K562 (cell line): ENCODE measurements around the gene SULT1A1. TPM values are rescaled to one million over a fixed set of nuclear protein-coding genes. Genes with fewer than 3 reads are reported as not detected.

ENCODE experiments used
- ATAC-seq: fragments of 200-7000 bp; cut with Tn5 transposase; 3 replicates; pipeline ENCODE4 v1.9.1; 2020; ENCODE audit warnings: moderate library complexity
- BruUV-seq: library from RNA; stranded (reverse); fragments of 400-500 nt; replicated peaks from 2 replicates; lab custom pipeline; 2021; lab: Mats Ljungman, UMichigan
- CTCF ChIA-PET: fragments of 300-600 bp; formaldehyde crosslinking; extraction: SDS; loops from one replicate; lab custom pipeline; 2021; ENCODE audit warnings: low intra/inter-chr PET ratio; lab: Yijun Ruan, JAX
- POLR2A ChIA-PET: fragments of 300-600, 350-650 bp; sonication (Branson Sonifier 250); formaldehyde crosslinking; extraction: SDS; loops from one replicate; lab custom pipeline; 2021; ENCODE audit warnings: antibody characterized with exemption, inconsistent platforms; lab: Yijun Ruan, JAX
- DNase-seq, 4 experiments: peaks; one replicate each; pipeline versions ENCODE4 v3.0.0 to v3.0.0-alpha.2; 2011 to 2018; ENCODE audit warnings: low spot score in 3 of 4, mixed read lengths in 3 of 4; ENCODE audit errors: extremely low read depth in 1 of 4
- FAIRE-seq: peaks from 2 replicates; lab custom pipeline; 2011; peaks lifted over from hg19 to GRCh38; lab: Jason Lieb, UNC
- H2AFZ ChIP-seq: 2 replicates; pipeline ENCODE4 v1.6.0; 2011; ENCODE audit warnings: low read depth, low read length, control low read depth, inconsistent platforms
- H3K27ac ChIP-seq: fragments of 200-600 bp; 3 replicates; pipeline ENCODE4 v1.8.0; 2011; ENCODE audit warnings: low read depth, mild to moderate bottlenecking, control low read depth, inconsistent platforms, low read length, moderate library complexity, mixed read lengths; ENCODE audit errors: extremely low read depth
- H3K27me3 ChIP-seq, 2 experiments: fragments of 300-600 bp in 1 of 2; 2 replicates in 1 of 2; 3 replicates in 1 of 2; pipeline versions ENCODE4 v1.6.0 to v1.8.0; 2011; ENCODE audit warnings: inconsistent platforms in 2 of 2, low read length in 2 of 2, mild to moderate bottlenecking in 1 of 2, mixed read lengths in 1 of 2, moderate library complexity in 1 of 2; ENCODE audit not compliant: control insufficient read depth in 2 of 2, insufficient read depth in 2 of 2
- H3K36me3 ChIP-seq: fragments of 300-600 bp; 3 replicates; pipeline ENCODE4 v1.8.0; 2011; ENCODE audit warnings: mild to moderate bottlenecking, low read length, inconsistent platforms; ENCODE audit not compliant: control insufficient read depth, insufficient read depth
- H3K4me1 ChIP-seq, 2 experiments: fragments of 200-600 bp in 1 of 2; replicated peaks in 1 of 2; 2 replicates in 1 of 2; 3 replicates in 1 of 2; pipeline versions ENCODE4 v1.5.1 to v1.8.0; 2011; ENCODE audit warnings: inconsistent platforms in 2 of 2, low read length in 2 of 2, mild to moderate bottlenecking in 1 of 2, mixed read lengths in 1 of 2, moderate library complexity in 1 of 2; ENCODE audit not compliant: control insufficient read depth in 2 of 2, insufficient read depth in 2 of 2
- H3K4me2 ChIP-seq: 2 replicates; pipeline ENCODE4 v1.6.1; 2011; ENCODE audit warnings: low read length, control low read depth, inconsistent platforms, mixed read lengths; ENCODE audit not compliant: insufficient read depth
- H3K4me3 ChIP-seq: fragments of 200-600 bp; sonication (generic), shearing (Covaris generic); 2 replicates; pipeline ENCODE4 v1.5.1; 2016; ENCODE audit warnings: control low read depth, inconsistent platforms
- H3K79me2 ChIP-seq: fragments of 200-600 bp; 3 replicates; pipeline ENCODE4 v1.8.0; 2011; ENCODE audit warnings: low read length, inconsistent platforms; ENCODE audit not compliant: control insufficient read depth, insufficient read depth
- H3K9ac ChIP-seq, 2 experiments: 2 replicates each; pipeline versions ENCODE4 v1.6.0 to v1.6.1; 2011; ENCODE audit warnings: low read depth in 2 of 2, low read length in 2 of 2, control low read depth in 1 of 2, inconsistent platforms in 1 of 2, mild to moderate bottlenecking in 1 of 2, mixed read lengths in 1 of 2; ENCODE audit not compliant: insufficient read depth in 1 of 2
- H3K9me1 ChIP-seq: one replicate; pipeline ENCODE4 v1.6.0; 2011; ENCODE audit warnings: inconsistent platforms, mild to moderate bottlenecking, low read length, moderate library complexity; ENCODE audit not compliant: control insufficient read depth, insufficient read depth
- H3K9me3 ChIP-seq: replicated peaks from 2 replicates; pipeline ENCODE4 v1.5.1; 2011; ENCODE audit warnings: low read depth, low read length, inconsistent platforms; ENCODE audit not compliant: control insufficient read depth, insufficient read depth
- H4K20me1 ChIP-seq: replicated peaks from 2 replicates; pipeline ENCODE4 v1.6.1; 2011; ENCODE audit warnings: low read length, inconsistent platforms, mixed read lengths; ENCODE audit not compliant: control insufficient read depth, insufficient read depth
- CHD2 ChIP-seq: IDR thresholded peaks from 2 replicates; pipeline ENCODE4 v1.6.1; 2011; ENCODE audit warnings: low read depth, low read length
- HOXB6 ChIP-seq: fragments of 250-450 bp; sonication (Bioruptor Pico); IDR thresholded peaks from 2 replicates; pipeline ENCODE4 v1.5.1; 2022; ENCODE audit warnings: mild to moderate bottlenecking, borderline replicate concordance
- MAZ ChIP-seq, 2 experiments: fragments of 450-650 bp in 1 of 2; sonication (generic) in 1 of 2; formaldehyde crosslinking; IDR thresholded peaks in 1 of 2; conservative IDR thresholded peaks in 1 of 2; 2 replicates each; pipeline versions ENCODE4 v1.4.0 to v1.5.0; 2020; ENCODE audit warnings: mild to moderate bottlenecking in 1 of 2, missing genetic modification reagents in 1 of 2
- PHTF2 ChIP-seq: fragments of 250-450 bp; sonication (Bioruptor Pico); IDR thresholded peaks from 2 replicates; pipeline ENCODE4 v1.5.0; 2021; ENCODE audit warnings: mild to moderate bottlenecking
- POLR2AphosphoS2 ChIP-seq: IDR thresholded peaks from 2 replicates; pipeline ENCODE4 v1.6.1; 2012; ENCODE audit warnings: low read length, improper control_type of control experiment
- RBM34 ChIP-seq: fragments of 200-400 bp; formaldehyde crosslinking; IDR thresholded peaks from 2 replicates; pipeline ENCODE4 v1.6.1; 2018; ENCODE audit warnings: low read length, borderline replicate concordance; ENCODE audit not compliant: insufficient read depth
- RFX7 ChIP-seq: fragments of 250-450 bp; sonication (Bioruptor Pico); IDR thresholded peaks from 2 replicates; pipeline ENCODE4 v1.5.1; 2021; ENCODE audit warnings: mild to moderate bottlenecking
- SIX5 ChIP-seq, 2 experiments: IDR thresholded peaks; 2 replicates each; pipeline ENCODE4 v1.6.1; 2011; ENCODE audit warnings: low read length in 2 of 2, borderline replicate concordance in 1 of 2, low read depth in 1 of 2, mild to moderate bottlenecking in 1 of 2, moderate library complexity in 1 of 2; ENCODE audit not compliant: insufficient read depth in 1 of 2
- SP1 ChIP-seq: sonication (generic); formaldehyde crosslinking; IDR thresholded peaks from 2 replicates; pipeline ENCODE4 v1.8.1; 2022; ENCODE audit warnings: mild to moderate bottlenecking, missing genetic modification reagents
- U2AF2 ChIP-seq: fragments of 200-400 bp; formaldehyde crosslinking; optimal IDR thresholded peaks from 2 replicates; pipeline ENCODE3; 2017; ENCODE audit warnings: low read depth, mild to moderate bottlenecking, low read length
- ZFP30 ChIP-seq: fragments of 250-450 bp; sonication (Bioruptor Pico); IDR thresholded peaks from 2 replicates; pipeline ENCODE4 v1.8.0; 2022; ENCODE audit warnings: moderate library complexity, mild to moderate bottlenecking, inconsistent platforms, borderline replicate concordance
- whole genome bisulfite sequencing: fragments of 100-300 bp; shearing (Covaris generic); methylation state at CpG from one replicate; pipeline ENCODE4 v1.1.6; 2016; ENCODE audit warnings: low coverage, mixed read lengths; ENCODE audit not compliant: insufficient coverage; ENCODE audit errors: missing lambda C conversion rate; 5-methylcytosine and 5-hydroxymethylcytosine counted together
- in situ Hi-C: fragments of 300-500 bp; cut with MboI; formaldehyde crosslinking; loops from 4 replicates; pipeline ENCODE4 v1.15.0; 2018; ENCODE audit warnings: inconsistent platforms, mixed read lengths
- intact Hi-C: fragments of 100-400 bp; cut with micrococcal nuclease; formaldehyde crosslinking; loops from 2 replicates; pipeline ENCODE4 v1.14.2; 2022
- polyA plus RNA-seq, 8 experiments: library from polyadenylated mRNA; depleted of rRNA in 4 of 8; stranded (reverse) in 5 of 8; unstranded in 3 of 8; fragments of >200 nt; fragmentation: Nextera tagmentation in 2 of 8; fragmentation: Illumina TruSeq in 1 of 8; extraction: Ambion mirVana in 2 of 8; extraction: Trizol in 1 of 8; gene quantifications; 2 replicates each; pipeline versions ENCODE4 v1.2.1 to v1.2.3, GENCODE V29; 2011 to 2014; ENCODE audit warnings: inconsistent platforms in 1 of 8, missing spikeins in 1 of 8
- total RNA-seq, 7 experiments: library from RNA; depleted of rRNA in 6 of 7; stranded (reverse); fragments of >200 nt in 6 of 7; fragmentation: Illumina TruSeq in 2 of 7; extraction: Trizol in 2 of 7; gene quantifications; 2 replicates each; pipeline versions ENCODE4 v1.2.1 to v1.2.3, GENCODE V29; 2011 to 2021; ENCODE audit warnings: low replicate concordance in 1 of 7
- TF ChIP-seq, protein P1 (sequence below): fragments of 250-450 bp; sonication (Bioruptor Pico); IDR thresholded peaks from 2 replicates; pipeline ENCODE4 v1.8.0; 2021; ENCODE audit warnings: moderate library complexity, mild to moderate bottlenecking, inconsistent platforms

SULT1A1 gene
- total and polyA plus RNA-seq, 9 of the 15 experiments (the other 6 are each of a cell fraction or from before 2014, with no cell fraction given), result 3.4 to 30.1 (median 16.6) TPM

DNA sequence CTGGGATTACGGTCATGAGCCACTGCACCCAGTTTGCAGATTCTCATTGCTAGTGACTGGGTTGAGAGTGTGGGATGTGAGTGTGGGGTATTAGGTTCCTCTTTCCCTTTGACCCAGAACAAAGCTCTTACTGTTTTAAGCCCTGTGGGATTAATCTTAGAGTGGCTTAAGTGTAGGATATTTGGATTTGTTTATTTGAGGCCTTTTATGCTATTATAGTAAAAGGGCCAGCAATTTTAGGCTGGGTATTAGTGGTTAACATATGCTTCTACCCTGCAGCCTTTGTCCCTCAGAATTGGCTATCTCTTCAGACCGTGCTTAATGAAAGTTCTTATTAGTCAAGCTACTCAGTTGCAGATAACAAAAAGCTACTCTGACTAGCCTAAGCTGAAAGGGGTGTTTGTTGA, 52.9 kb downstream of the SULT1A1 start (continued):
- TF ChIP-seq MAZ (CRISPR knock-in tag; conservative IDR thresholded peaks at IDR 0.05 in 1 of 2, IDR thresholded peaks at IDR 0.05 in 1 of 2) (no peak), RBM34 (no peak), SP1 (CRISPR knock-in tag) (no peak), SIX5 (IDR thresholded peaks at IDR 0.05; ENCODE audit: borderline replicate concordance in 1 of 2, insufficient read depth in 1 of 2, low read depth in 1 of 2, low read length in 2 of 2) (no peak), RFX7 (CRISPR knock-in tag) (no peak)
- TF ChIP-seq, protein P1, sequence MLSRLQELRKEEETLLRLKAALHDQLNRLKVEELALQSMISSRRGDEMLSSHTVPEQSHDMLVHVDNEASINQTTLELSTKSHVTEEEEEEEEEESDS, result no peak

DNA sequence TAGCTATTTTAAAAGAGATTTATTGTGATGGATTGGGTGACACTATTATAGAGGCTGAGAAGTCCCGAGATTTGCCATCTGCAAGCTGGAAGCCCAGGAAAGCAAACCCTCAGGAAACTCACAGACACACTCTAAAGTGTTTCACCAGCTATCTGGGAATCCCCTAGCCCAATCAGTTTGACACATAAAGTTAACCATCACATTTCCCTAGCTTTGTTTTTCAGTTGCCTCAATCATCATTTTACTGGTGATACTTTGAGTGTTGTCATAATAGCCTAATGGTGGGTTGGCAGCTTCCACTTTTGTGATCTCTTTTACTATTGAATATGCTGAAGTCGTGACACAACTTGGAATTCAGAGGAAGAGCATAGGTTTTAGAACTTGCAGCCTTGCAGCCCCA, 54.3 kb downstream of the SULT1A1 start:
- no peak overlapping the region for H3K4me2 ChIP-seq
- no peak for DNase-seq
- POLR2A ChIA-PET, result no interaction called here
- no TSS peak for BruUV-seq
- H3K9ac ChIP-seq, result no peak overlapping the region
- CTCF ChIA-PET, result no interaction called here
- H2AFZ ChIP-seq, result no peak overlapping the region
- no peaks in the 10 kb centered on the region for H3K9me3 ChIP-seq
- 81% methylated on average over 2 of the region's 2 CpGs for WGBS
- TF ChIP-seq POLR2AphosphoS2 (no peak), PHTF2 (no peak), CHD2 (no peak), HOXB6 (CRISPR knock-in tag) (no peak), U2AF2 (no peak), ZFP30 (CRISPR knock-in tag) (no peak)
- no peak overlapping the region for H3K4me3 ChIP-seq
- H3K9me1 ChIP-seq, result no peaks in the 10 kb centered on the region
- no peaks in the 10 kb centered on the region for H4K20me1 ChIP-seq
- H3K27ac ChIP-seq, result no peak overlapping the region
- ATAC-seq, result no peak
- no peak for FAIRE-seq
- peaks cover 3 to 6% of the 10 kb centered on the region in 2 experiments; a peak in 4 of 5 replicates for H3K4me1 ChIP-seq
- in situ Hi-C loops, result no loop called here
- H3K79me2 ChIP-seq, result peaks cover 9% of the 10 kb centered on the region
- H3K27me3 ChIP-seq, result no peaks in the 10 kb centered on the region
- intact Hi-C loops, result no loop called here
- H3K36me3 ChIP-seq, result peaks cover 28% of the 10 kb centered on the region; the same call in 1 of the 3 replicates

Other genes starting within 250 kb of the SULT1A1 start
Only the 7 nearest of the 14 such genes appear.
- 3.6 and 3.8 TPM in 2 replicates for gene APOBR, start 115.4 kb downstream of the SULT1A1 start, total RNA-seq (2014; rRNA removed)
- 0.25 and 0.32 TPM in 2 replicates for gene APOBR, start 115.4 kb downstream of the SULT1A1 start, total RNA-seq (2014; rRNA removed; fragmentation: Illumina TruSeq; extraction: Trizol)
- gene APOBR, start 115.4 kb downstream of the SULT1A1 start, total RNA-seq (2015; rRNA removed; fragmentation: Illumina TruSeq; extraction: Trizol), result 1.9 and 2.3 TPM in 2 replicates
- 3.2 and 4.3 TPM in 2 replicates for gene APOBR, start 115.4 kb downstream of the SULT1A1 start, total RNA-seq (2021)
- gene APOBR, start 115.4 kb downstream of the SULT1A1 start, polyA plus RNA-seq (2011; rRNA removed), result 0.67 and 2.0 TPM in 2 replicates
- gene APOBR, start 115.4 kb downstream of the SULT1A1 start, polyA plus RNA-seq (2014; fragmentation: Illumina TruSeq; extraction: Trizol), result 3.8 and 7.3 TPM in 2 replicates
- gene APOBR, start 115.4 kb downstream of the SULT1A1 start, polyA plus RNA-seq (2014; fragmentation: Nextera tagmentation; extraction: Ambion mirVana), result under 1 TPM in 1 of 2 experiments, not detected in 1; 0.08 TPM
- gene APOBR, start 115.4 kb downstream of the SULT1A1 start, polyA plus RNA-seq (2014; rRNA removed), result 4.2 and 6.1 TPM in 2 replicates
- gene IL27, start 103.2 kb downstream of the SULT1A1 start, total RNA-seq (2014; rRNA removed), result not detected in 2 replicates
- gene IL27, start 103.2 kb downstream of the SULT1A1 start, total RNA-seq (2014; rRNA removed; fragmentation: Illumina TruSeq; extraction: Trizol), result not detected in 2 replicates
- not detected in 2 replicates for gene IL27, start 103.2 kb downstream of the SULT1A1 start, total RNA-seq (2015; rRNA removed; fragmentation: Illumina TruSeq; extraction: Trizol)
- not detected in 2 replicates for gene IL27, start 103.2 kb downstream of the SULT1A1 start, total RNA-seq (2021)
- not detected in 2 replicates for gene IL27, start 103.2 kb downstream of the SULT1A1 start, polyA plus RNA-seq (2011; rRNA removed)
- not detected in 2 replicates for gene IL27, start 103.2 kb downstream of the SULT1A1 start, polyA plus RNA-seq (2014; fragmentation: Illumina TruSeq; extraction: Trizol)
- gene IL27, start 103.2 kb downstream of the SULT1A1 start, polyA plus RNA-seq (2014; fragmentation: Nextera tagmentation; extraction: Ambion mirVana), result not detected
- not detected in 2 replicates for gene IL27, start 103.2 kb downstream of the SULT1A1 start, polyA plus RNA-seq (2014; rRNA removed)
- 0.27 and 0.86 TPM in 2 replicates for gene NUPR1, start 71.1 kb downstream of the SULT1A1 start, total RNA-seq (2014; rRNA removed)
- gene NUPR1, start 71.1 kb downstream of the SULT1A1 start, total RNA-seq (2014; rRNA removed; fragmentation: Illumina TruSeq; extraction: Trizol), result 0.07 TPM in 1 of 2 replicates, not detected in the other
- 0.40 and 0.64 TPM in 2 replicates for gene NUPR1, start 71.1 kb downstream of the SULT1A1 start, total RNA-seq (2015; rRNA removed; fragmentation: Illumina TruSeq; extraction: Trizol)
- gene NUPR1, start 71.1 kb downstream of the SULT1A1 start, total RNA-seq (2021), result 0.56 and 1.5 TPM in 2 replicates
- 0.11 and 0.34 TPM in 2 replicates for gene NUPR1, start 71.1 kb downstream of the SULT1A1 start, polyA plus RNA-seq (2011; rRNA removed)
- 0.08 and 1.00 TPM in 2 replicates for gene NUPR1, start 71.1 kb downstream of the SULT1A1 start, polyA plus RNA-seq (2014; fragmentation: Illumina TruSeq; extraction: Trizol)
- under 1 TPM; 0.08 to 0.21 TPM for gene NUPR1, start 71.1 kb downstream of the SULT1A1 start, polyA plus RNA-seq (2014; fragmentation: Nextera tagmentation; extraction: Ambion mirVana)
- gene NUPR1, start 71.1 kb downstream of the SULT1A1 start, polyA plus RNA-seq (2014; rRNA removed), result 0.09 and 0.34 TPM in 2 replicates
- gene SGF29, start 56.1 kb downstream of the SULT1A1 start, total RNA-seq (2014; rRNA removed), result 33.1 and 36.1 TPM in 2 replicates
- 16.3 and 21.2 TPM in 2 replicates for gene SGF29, start 56.1 kb downstream of the SULT1A1 start, total RNA-seq (2014; rRNA removed; fragmentation: Illumina TruSeq; extraction: Trizol)
- 28.1 and 31.3 TPM in 2 replicates for gene SGF29, start 56.1 kb downstream of the SULT1A1 start, total RNA-seq (2015; rRNA removed; fragmentation: Illumina TruSeq; extraction: Trizol)
- 34.2 and 41.1 TPM in 2 replicates for gene SGF29, start 56.1 kb downstream of the SULT1A1 start, total RNA-seq (2021)
- 2.6 and 4.1 TPM in 2 replicates for gene SGF29, start 56.1 kb downstream of the SULT1A1 start, polyA plus RNA-seq (2011; rRNA removed)
- gene SGF29, start 56.1 kb downstream of the SULT1A1 start, polyA plus RNA-seq (2014; fragmentation: Illumina TruSeq; extraction: Trizol), result 24.5 and 30.9 TPM in 2 replicates
- 10 to 100 TPM in 1 of 2 experiments, 1 to 10 TPM in 1; 6.0 to 11.9 TPM for gene SGF29, start 56.1 kb downstream of the SULT1A1 start, polyA plus RNA-seq (2014; fragmentation: Nextera tagmentation; extraction: Ambion mirVana)
- 14.4 and 16.5 TPM in 2 replicates for gene SGF29, start 56.1 kb downstream of the SULT1A1 start, polyA plus RNA-seq (2014; rRNA removed)
- 1.8 and 3.2 TPM in 2 replicates for gene SULT1A2, start 13.0 kb downstream of the SULT1A1 start, total RNA-seq (2014; rRNA removed)
- 0.64 and 0.73 TPM in 2 replicates for gene SULT1A2, start 13.0 kb downstream of the SULT1A1 start, total RNA-seq (2014; rRNA removed; fragmentation: Illumina TruSeq; extraction: Trizol)
- gene SULT1A2, start 13.0 kb downstream of the SULT1A1 start, total RNA-seq (2015; rRNA removed; fragmentation: Illumina TruSeq; extraction: Trizol), result 1.6 and 1.9 TPM in 2 replicates
- 1.1 and 1.2 TPM in 2 replicates for gene SULT1A2, start 13.0 kb downstream of the SULT1A1 start, total RNA-seq (2021)
- 0.39 and 0.92 TPM in 2 replicates for gene SULT1A2, start 13.0 kb downstream of the SULT1A1 start, polyA plus RNA-seq (2011; rRNA removed)
- gene SULT1A2, start 13.0 kb downstream of the SULT1A1 start, polyA plus RNA-seq (2014; fragmentation: Illumina TruSeq; extraction: Trizol), result 1.3 and 2.1 TPM in 2 replicates
- gene SULT1A2, start 13.0 kb downstream of the SULT1A1 start, polyA plus RNA-seq (2014; fragmentation: Nextera tagmentation; extraction: Ambion mirVana), result 1 to 10 TPM; 2.4 to 2.9 TPM
- 1.5 and 1.7 TPM in 2 replicates for gene SULT1A2, start 13.0 kb downstream of the SULT1A1 start, polyA plus RNA-seq (2014; rRNA removed)
- gene NPIPB8, start 28.0 kb upstream of the SULT1A1 start, total RNA-seq (2014; rRNA removed), result not detected in 2 replicates
- not detected in 2 replicates for gene NPIPB8, start 28.0 kb upstream of the SULT1A1 start, total RNA-seq (2014; rRNA removed; fragmentation: Illumina TruSeq; extraction: Trizol)
- not detected in 2 replicates for gene NPIPB8, start 28.0 kb upstream of the SULT1A1 start, total RNA-seq (2015; rRNA removed; fragmentation: Illumina TruSeq; extraction: Trizol)
- not detected in 2 replicates for gene NPIPB8, start 28.0 kb upstream of the SULT1A1 start, total RNA-seq (2021)
- 0.54 TPM in 1 of 2 replicates, not detected in the other for gene NPIPB8, start 28.0 kb upstream of the SULT1A1 start, polyA plus RNA-seq (2011; rRNA removed)
- gene NPIPB8, start 28.0 kb upstream of the SULT1A1 start, polyA plus RNA-seq (2014; fragmentation: Illumina TruSeq; extraction: Trizol), result not detected in 2 replicates
- gene NPIPB8, start 28.0 kb upstream of the SULT1A1 start, polyA plus RNA-seq (2014; fragmentation: Nextera tagmentation; extraction: Ambion mirVana), result not detected
- 0.16 TPM in 1 of 2 replicates, not detected in the other for gene NPIPB8, start 28.0 kb upstream of the SULT1A1 start, polyA plus RNA-seq (2014; rRNA removed)
- gene EIF3C, start 101.4 kb upstream of the SULT1A1 start, total RNA-seq (2014; rRNA removed), result 611 and 748 TPM in 2 replicates
- gene EIF3C, start 101.4 kb upstream of the SULT1A1 start, total RNA-seq (2014; rRNA removed; fragmentation: Illumina TruSeq; extraction: Trizol), result 226 and 295 TPM in 2 replicates
- gene EIF3C, start 101.4 kb upstream of the SULT1A1 start, total RNA-seq (2015; rRNA removed; fragmentation: Illumina TruSeq; extraction: Trizol), result 297 and 300 TPM in 2 replicates
- gene EIF3C, start 101.4 kb upstream of the SULT1A1 start, total RNA-seq (2021), result 816 and 865 TPM in 2 replicates
- gene EIF3C, start 101.4 kb upstream of the SULT1A1 start, polyA plus RNA-seq (2011; rRNA removed), result 221 and 411 TPM in 2 replicates
- gene EIF3C, start 101.4 kb upstream of the SULT1A1 start, polyA plus RNA-seq (2014; fragmentation: Illumina TruSeq; extraction: Trizol), result 464 and 523 TPM in 2 replicates
- gene EIF3C, start 101.4 kb upstream of the SULT1A1 start, polyA plus RNA-seq (2014; fragmentation: Nextera tagmentation; extraction: Ambion mirVana), result 100 to 1,000 TPM; 131 to 169 TPM
- gene EIF3C, start 101.4 kb upstream of the SULT1A1 start, polyA plus RNA-seq (2014; rRNA removed), result 598 and 639 TPM in 2 replicates